HEK293T (cell line): Measurements from ENCODE around the gene ACKR1.
A peak's percentile ranks its signal among the peaks of the same experiment; 100 is the strongest.

Experiments
- CTCF ChIA-PET: fragments of 350-600 bp; formaldehyde crosslinking; extraction: SDS; loops from one replicate; lab custom pipeline; 2021; ENCODE audit warnings: antibody characterized with exemption, inconsistent platforms; lab: Yijun Ruan, JAX
- POLR2A ChIA-PET: fragments of 350-600 bp; formaldehyde crosslinking; extraction: SDS; loops from one replicate; lab custom pipeline; 2020; ENCODE audit warnings: antibody characterized with exemption, inconsistent platforms; lab: Yijun Ruan, JAX
- DNase-seq: peaks from one replicate; pipeline ENCODE4 v3.0.0; 2012; ENCODE audit warnings: mixed read lengths; ENCODE audit errors: extremely low spot score
- ARNT ChIP-seq: fragments of 450-650 bp; IDR thresholded peaks from 2 replicates; pipeline ENCODE4 v1.6.1; 2017; ENCODE audit warnings: mild to moderate bottlenecking
- BHLHE40 ChIP-seq: fragments of 450-650 bp; IDR thresholded peaks from 2 replicates; pipeline ENCODE4 v1.6.1; 2016; ENCODE audit warnings: mild to moderate bottlenecking, moderate library complexity, borderline replicate concordance
- CTBP1 ChIP-seq: fragments of 450-650 bp; IDR thresholded peaks from 2 replicates; pipeline ENCODE4 v1.6.1; 2016; ENCODE audit warnings: borderline replicate concordance
- ELF4 ChIP-seq: fragments of 450-650 bp; IDR thresholded peaks from 2 replicates; pipeline ENCODE4 v1.6.1; 2017; ENCODE audit warnings: antibody characterized with exemption
- FOXA1 ChIP-seq: fragments of 450-650 bp; IDR thresholded peaks from 2 replicates; pipeline ENCODE4 v1.6.1; 2016; ENCODE audit warnings: mild to moderate bottlenecking
- FOXK2 ChIP-seq: fragments of 450-650 bp; IDR thresholded peaks from 2 replicates; pipeline ENCODE4 v1.6.1; 2016; ENCODE audit warnings: mild to moderate bottlenecking
- FOXM1 ChIP-seq: fragments of 450-650 bp; IDR thresholded peaks from 2 replicates; pipeline ENCODE4 v1.6.1; 2017; ENCODE audit warnings: mild to moderate bottlenecking, borderline replicate concordance
- HDGF ChIP-seq: fragments of 450-650 bp; IDR thresholded peaks from 2 replicates; pipeline ENCODE4 v1.6.1; 2017; ENCODE audit warnings: antibody characterized with exemption, borderline replicate concordance
- L3MBTL2 ChIP-seq: fragments of 450-650 bp; conservative IDR thresholded peaks from 2 replicates; pipeline ENCODE4 v1.6.1; 2016; ENCODE audit warnings: mild to moderate bottlenecking
- LEF1 ChIP-seq: fragments of 450-650 bp; IDR thresholded peaks from 2 replicates; pipeline ENCODE4 v1.6.1; 2017; ENCODE audit warnings: mild to moderate bottlenecking, borderline replicate concordance
- NFRKB ChIP-seq: fragments of 450-650 bp; IDR thresholded peaks from 2 replicates; pipeline ENCODE4 v1.6.1; 2016; ENCODE audit warnings: mild to moderate bottlenecking, moderate library complexity
- PKNOX1 ChIP-seq: fragments of 450-650 bp; IDR thresholded peaks from 2 replicates; pipeline ENCODE4 v1.6.1; 2016
- SP1 ChIP-seq: fragments of 450-650 bp; IDR thresholded peaks from 2 replicates; pipeline ENCODE4 v1.6.1; 2017
- SUZ12 ChIP-seq: fragments of 450-650 bp; IDR thresholded peaks from 2 replicates; pipeline ENCODE4 v1.6.1; 2016; ENCODE audit warnings: mild to moderate bottlenecking
- TARDBP ChIP-seq: fragments of 450-650 bp; IDR thresholded peaks from 2 replicates; pipeline ENCODE4 v1.6.1; 2016
- ZNF384 ChIP-seq: fragments of 450-650 bp; IDR thresholded peaks from 2 replicates; pipeline ENCODE4 v1.6.1; 2016

Gene ACKR1

GRCh38 chr1:159173320-159173719 is 31.4 kb upstream of the ACKR1 start:
- DNase-seq: no peak
- CTCF ChIA-PET: interaction anchor here (0.6 kb wide), 1 partner anchor 30 kb away, joined by 3 read pairs; no protein-coding TSS in a partner anchor
- POLR2A ChIA-PET: no interaction called here
- TF ChIP-seq ARNT (no peak), L3MBTL2 (no peak), CTBP1 (no peak), BHLHE40 (no peak), HDGF (no peak), ELF4 (no peak), PKNOX1 (no peak), ZNF384 (no peak), SP1 (no peak), FOXA1 (no peak), FOXK2 (no peak)

GRCh38 chr1:159175571-159175970 is 29.1 kb upstream of the ACKR1 start:
- ChIA-PET CTCF (no interaction called here), POLR2A (no interaction called here)
- no peak for DNase-seq
- TF ChIP-seq L3MBTL2 (no peak), FOXA1 (no peak), ELF4 (no peak), ARNT (no peak), LEF1 (no peak), FOXM1 (no peak), ZNF384 (no peak), SUZ12 (no peak), PKNOX1 (no peak), HDGF (no peak), TARDBP (no peak), CTBP1 (no peak), BHLHE40 (no peak), FOXK2 (no peak), SP1 (no peak), NFRKB (no peak)

GRCh38 chr1:159177272-159177907 is 27.3 kb upstream of the ACKR1 start:
- POLR2A ChIA-PET: no interaction called here
- CTCF ChIA-PET: interaction anchor here (0.6 kb wide), 1 partner anchor 36 kb away, joined by 3 read pairs; no protein-coding TSS in a partner anchor
- TF ChIP-seq HDGF: no peak
- DNase-seq: peak; percentile 61

- POLR2A ChIA-PET: no interaction called here
Observed at GRCh38 chr1:159179906-159180305, 24.8 kb upstream of the ACKR1 start.

GRCh38 chr1:159180516-159180915 is 24.2 kb upstream of the ACKR1 start:
- ChIA-PET POLR2A (no interaction called here), CTCF (no interaction called here)
- TF ChIP-seq FOXK2 (no peak), NFRKB (no peak), SUZ12 (no peak), TARDBP (no peak), BHLHE40 (no peak), FOXM1 (no peak), SP1 (no peak), PKNOX1 (no peak), ZNF384 (no peak), ARNT (no peak), L3MBTL2 (no peak)
- no peak for DNase-seq

More at GRCh38 chr1:159179906-159180305, 24.8 kb upstream of the ACKR1 start:
- CTCF ChIA-PET: no interaction called here
- TF ChIP-seq LEF1 (no peak), ELF4 (no peak), NFRKB (no peak), HDGF (no peak), L3MBTL2 (no peak), ARNT (no peak), PKNOX1 (no peak), SUZ12 (no peak), FOXA1 (no peak), FOXM1 (no peak), SP1 (no peak), FOXK2 (no peak), BHLHE40 (no peak)
- DNase-seq: no peak
